GM19328 (cell line): ENCODE data around the gene FGA.

Experiments used
- ATAC-seq: cut with Tn5 transposase; IDR thresholded peaks from one replicate; pipeline ENCODE4 v1.9.1; 2021; ENCODE audit warnings: mild to moderate bottlenecking, moderate library complexity; ENCODE audit not compliant: unreplicated experiment

FGA gene

DNA sequence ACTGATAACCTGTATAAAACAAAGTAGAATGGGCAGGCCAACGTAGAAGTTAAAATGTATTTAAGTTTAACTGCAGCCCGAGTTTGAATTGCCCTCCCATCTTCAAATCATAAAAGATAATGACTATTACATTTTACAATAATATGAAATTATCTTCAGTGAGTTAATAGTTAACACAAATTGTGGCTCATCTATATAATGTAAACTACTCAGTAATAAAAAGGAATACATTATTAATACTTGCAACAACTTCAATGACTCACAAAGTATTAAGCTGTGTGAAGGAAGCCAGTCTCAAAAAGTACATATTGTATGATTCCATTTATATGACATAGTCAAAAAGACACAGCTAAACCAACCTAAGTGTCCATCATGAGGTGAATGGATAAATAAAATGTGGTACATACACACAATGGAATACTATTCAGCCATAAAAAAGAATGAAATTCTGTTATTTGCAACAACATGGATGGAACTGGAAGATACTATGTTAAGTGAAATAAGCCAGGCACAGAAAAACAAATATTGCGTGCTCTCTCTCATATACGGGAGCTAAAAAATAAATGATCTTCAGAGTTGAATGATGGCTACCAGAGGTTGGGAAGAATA lies 48.2 kb downstream of the FGA start:
- no peak for ATAC-seq
